Cardiac septum (tissue), 1 donor: ENCODE data around the gene SLC6A5. TPM values are rescaled to one million over a fixed set of nuclear protein-coding genes. Genes with fewer than 3 reads are reported as not detected.
"Not testable (repeated sequence)": the region's sequence is repeated elsewhere in the genome, so short reads cannot be mapped to it uniquely, and the experiment has no call there.

ENCODE experiments used
- DNase-seq: peaks from one replicate; pipeline ENCODE4 v3.0.0-alpha.2; 2020; ENCODE audit warnings: low spot score
- intact Hi-C: fragments of 100-400 bp; cut with DNase I; formaldehyde crosslinking; loops from one replicate; pipeline ENCODE4 v1.14.0; 2022
- long read RNA-seq: library from polyadenylated mRNA; unstranded; transcript quantifications from one replicate; pipeline ENCODE4 v2.0.0, GENCODE V29; 2021
- total RNA-seq: library from RNA; stranded (reverse); fragmentation: NEBNext Ultra II Directional; extraction: Animal tissue kit (Norgen Biotek cat#: 25700); gene quantifications from one replicate; pipeline ENCODE4 v1.2.1, GENCODE V29; 2021
- donor health status: DM: no; HTN: no; CAD: no.

Gene SLC6A5
- not detected for total RNA-seq
- long read RNA-seq, result 0 reads

DNA sequence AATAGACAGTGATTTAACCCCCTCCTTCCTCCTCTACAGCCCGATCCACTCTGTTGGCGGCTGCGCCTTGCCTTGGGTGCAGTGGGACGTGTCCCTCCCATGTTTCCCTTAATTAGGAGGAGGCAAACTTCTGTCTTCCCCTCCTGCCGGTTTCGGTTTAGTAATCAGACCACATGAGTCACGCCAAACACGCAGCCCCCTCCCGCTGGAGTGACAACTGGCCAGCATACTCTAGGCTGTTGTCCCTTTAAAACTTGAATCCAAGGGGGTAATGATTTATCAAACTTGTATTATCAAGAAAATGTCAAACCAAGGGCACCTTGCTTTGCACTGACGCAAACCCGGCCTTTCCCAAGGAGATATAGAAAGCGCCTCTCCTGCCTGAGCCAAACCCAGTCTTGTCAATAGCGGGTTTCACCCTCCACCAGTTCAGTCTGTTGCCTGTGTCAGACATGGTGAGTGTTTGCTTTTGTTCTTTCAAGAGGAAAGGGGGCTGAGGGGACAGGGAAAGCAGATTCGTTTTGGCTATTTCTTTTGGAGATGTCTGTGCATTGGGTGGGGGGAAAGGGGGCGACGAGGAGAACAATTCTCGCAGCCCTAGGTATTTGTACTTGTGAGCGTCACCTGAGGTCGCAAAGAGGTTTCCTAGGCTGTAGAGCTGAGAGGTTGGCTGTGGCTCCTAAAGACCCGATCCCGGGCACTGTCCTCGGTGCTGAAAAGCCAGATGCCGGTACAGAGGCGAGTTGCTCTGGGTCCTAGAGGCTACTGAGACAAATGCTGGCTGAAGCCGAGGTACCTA, at the start of gene SLC6A5:
SLC6A5 (plus strand) TSS at position 388 of the 799 bp plus-strand sequence; CDS start at position 453, 65 bp downstream.
- intact Hi-C loops, result no loop called here
- DNase-seq, result no peak

DNA sequence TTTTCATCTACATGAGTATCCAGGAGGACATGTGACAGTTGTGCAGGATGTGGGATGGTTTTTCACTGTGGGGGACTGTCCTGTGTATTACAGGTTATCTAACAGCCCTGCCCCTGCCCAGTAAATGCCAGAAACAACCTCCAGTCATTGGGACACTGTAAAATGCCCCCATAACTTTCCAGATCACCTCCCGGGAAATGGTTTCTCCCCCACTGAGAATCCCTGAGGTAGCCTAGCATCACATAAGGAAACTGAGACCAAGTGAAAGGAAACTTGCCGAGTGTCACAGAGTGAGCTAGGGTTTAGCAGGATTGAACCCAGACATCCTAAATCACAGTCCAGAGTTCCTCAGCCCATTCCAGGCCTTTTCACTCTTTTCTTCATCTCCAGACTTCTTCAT, 48.3 kb upstream of the SLC6A5 start:
- DNase-seq, result no peak
- intact Hi-C loops, result no loop called here

DNA sequence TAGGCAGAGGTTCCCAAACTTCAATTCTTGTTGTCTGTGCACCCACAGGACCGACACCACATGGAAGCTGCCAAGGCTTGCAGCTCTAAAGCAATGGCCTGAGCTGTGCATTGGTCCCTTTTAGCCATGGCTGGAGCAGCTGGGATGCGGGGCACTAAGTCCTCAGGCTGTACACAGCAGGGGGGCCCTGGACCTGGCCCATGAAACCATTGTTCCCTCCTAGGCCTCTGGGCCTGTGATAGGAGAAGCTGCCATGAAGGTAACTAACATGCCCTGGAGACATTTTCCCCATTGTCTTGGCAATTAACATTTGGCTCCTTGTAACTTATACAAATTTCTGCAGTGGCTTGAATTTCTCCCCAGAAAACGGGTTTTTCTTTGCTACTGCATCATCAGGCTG, 43.6 kb upstream of the SLC6A5 start:
- intact Hi-C loops, result no loop called here
- no peak for DNase-seq

DNA sequence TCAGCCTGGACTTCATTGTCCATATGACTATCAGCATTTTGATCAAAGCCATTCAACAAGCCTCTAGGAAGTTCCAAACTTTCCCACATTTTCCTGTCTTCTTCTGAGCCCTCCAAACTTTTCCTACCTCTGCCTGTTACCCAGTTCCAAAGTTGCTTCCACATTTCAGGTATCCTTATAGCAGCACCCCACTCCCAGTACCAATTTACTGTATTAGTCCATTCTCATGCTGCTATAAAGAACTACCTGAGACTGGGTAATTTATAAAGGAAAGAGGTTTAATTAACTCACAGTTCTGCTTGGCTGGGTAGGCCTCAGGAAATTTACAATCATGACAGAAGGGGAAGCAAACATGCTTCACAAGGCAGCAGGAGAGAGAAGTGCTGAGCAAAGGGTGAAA, 43.0 kb upstream of the SLC6A5 start:
- DNase-seq, intact Hi-C loops: not testable (repeated sequence)

DNA sequence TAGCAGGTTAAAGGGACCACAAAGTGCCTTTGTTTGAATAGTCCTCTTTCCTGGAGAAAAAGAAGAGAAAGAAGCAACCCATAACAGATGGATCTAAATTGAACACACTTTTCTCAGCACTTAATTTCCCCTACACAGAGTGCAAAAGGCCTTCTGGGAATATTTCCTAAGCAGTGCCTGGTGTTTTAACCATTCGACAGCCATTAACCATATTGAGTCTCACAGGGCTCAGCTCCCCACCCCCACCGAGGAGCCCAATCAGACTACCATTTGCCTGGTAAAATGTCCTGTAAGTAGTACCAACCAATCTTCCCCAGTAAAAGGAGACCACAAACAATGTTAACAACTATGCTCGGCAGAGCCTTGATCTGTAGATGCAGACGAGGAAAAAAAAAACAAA, 40.7 kb upstream of the SLC6A5 start:
- no peak for DNase-seq
- intact Hi-C loops, result no loop called here

DNA sequence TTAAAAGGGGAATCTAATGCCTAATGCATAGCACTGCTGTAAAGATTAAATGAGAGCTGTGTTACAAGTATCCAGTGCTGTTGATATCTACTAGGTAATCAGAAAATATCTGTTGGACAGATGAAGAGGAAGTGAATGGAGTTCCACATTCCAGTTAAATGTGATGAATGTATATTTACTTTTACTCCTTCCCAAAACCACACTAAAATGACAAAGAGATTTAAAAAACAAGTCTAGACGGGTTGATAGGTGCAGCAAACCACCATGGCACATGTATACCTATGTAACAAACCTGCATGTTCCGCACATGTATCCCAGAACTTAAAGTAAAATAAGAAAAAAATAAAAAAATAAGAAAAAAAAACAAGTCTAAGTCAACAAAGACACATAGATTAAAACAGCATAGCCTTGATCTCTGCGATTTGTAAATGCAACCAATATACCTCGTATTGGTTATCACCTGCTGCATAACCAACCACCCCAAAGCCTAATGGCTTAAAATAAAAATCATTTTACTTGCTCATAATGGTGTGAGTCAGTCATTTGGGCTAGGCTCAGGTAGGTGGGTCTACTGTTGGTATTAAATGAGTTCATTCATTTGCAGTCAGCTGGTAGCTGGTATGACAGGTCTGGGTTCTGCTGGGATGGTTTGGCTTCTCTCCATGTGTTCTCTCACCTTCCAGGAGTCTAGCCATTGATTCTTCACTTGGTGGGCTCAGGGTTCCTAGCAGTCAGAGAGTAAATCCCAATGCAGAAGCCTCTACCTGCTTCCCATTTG, 39.7 kb upstream of the SLC6A5 start:
- DNase-seq, result no peak
- intact Hi-C loops, result no loop called here

DNA sequence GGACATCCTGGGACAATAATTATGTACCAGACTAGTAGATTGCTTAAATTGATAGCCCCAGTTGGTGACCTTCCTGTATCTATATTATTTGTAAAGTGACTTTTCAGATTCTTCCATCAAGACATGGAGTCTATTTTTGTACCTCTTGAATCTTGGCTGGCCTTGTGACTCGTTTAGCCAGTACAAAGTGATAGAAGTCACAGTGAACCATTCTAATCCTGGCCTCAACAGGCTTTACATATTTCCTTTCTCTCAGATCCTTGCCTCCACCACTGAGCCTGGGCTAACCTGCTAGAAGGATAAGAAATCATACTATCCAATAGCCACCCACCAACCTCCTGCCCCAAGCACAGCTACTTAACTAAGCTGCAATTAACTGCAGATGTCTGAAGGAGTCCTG, 37.5 kb upstream of the SLC6A5 start:
- intact Hi-C loops, result no loop called here

DNA sequence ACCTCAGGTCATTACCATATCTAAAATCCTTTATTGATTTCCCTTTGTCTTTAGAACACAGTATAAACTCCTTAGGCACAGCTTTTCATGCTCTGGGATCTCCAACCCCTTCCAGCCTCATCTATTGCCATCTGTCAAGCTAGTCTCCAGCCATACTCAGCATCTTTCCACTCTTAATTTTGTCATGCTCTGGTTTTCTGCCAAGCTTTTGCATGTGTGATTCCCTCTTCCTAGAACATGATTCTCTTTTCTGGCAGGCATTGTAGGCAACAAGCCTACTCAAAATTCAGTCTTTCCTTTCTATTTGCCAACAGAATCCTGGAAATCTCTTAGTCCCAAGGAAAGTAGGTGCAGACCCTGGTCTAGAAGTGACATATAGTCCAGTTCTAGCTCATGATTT, 35.5 kb upstream of the SLC6A5 start:
- intact Hi-C loops, result no loop called here
- no peak for DNase-seq

More for the DNA sequence above, 37.5 kb upstream of the SLC6A5 start:
- no peak for DNase-seq

DNA sequence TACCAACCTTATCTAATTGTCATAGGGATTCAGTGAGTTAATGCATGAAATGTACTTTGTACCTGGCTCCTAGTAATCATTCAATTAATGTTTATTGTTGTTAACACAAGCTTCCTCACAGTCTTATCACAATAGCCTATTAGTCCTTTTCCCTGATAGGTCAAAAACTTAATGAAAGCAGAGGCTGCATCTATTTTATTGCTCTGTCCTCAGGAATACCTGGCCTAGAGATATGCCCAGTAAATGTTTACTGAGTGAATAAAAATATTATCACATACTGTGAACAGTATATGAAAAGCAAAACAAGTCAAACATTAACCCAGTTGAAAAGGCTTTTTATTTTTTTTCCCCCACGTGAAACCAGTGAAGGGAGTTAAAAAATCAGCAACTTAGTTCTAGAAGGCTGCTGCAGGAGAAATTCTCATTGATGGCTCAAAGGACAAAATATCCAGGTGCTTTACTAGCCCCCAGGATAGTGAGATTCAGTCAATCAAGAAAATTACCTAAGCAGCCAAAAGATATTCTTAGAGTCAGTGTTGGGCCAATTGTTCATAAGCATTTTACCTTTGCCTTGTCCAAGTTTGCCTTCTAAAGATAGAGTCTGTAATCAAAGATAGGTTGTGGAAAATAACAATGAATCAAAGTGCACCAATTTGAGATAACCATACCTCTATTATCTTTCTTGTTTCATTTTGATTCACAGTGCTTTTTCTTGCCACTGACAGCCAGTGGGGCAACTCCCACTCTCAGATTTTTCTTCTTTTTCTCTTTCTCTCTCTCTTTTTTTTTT, 34.4 kb upstream of the SLC6A5 start:
- intact Hi-C loops, result no loop called here
- no peak for DNase-seq

DNA sequence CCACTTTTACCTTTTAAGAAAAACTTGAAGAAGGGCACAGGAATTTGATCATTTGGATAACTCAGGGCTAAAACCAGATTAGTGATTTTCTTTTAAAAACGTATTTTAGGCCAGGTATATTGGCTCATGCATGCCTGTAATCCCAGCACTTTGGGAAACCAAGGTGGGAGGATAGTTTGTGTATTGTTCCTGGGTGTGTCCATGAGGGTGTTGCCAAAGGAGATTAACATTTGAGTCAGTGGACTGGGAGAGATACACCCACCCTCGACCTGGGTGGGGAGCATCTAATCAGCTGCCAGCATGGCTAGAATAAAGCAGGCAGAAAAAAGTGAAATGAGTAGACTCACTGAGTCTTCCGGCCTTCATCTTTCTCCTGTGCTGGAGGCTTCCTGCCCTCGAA, 33.3 kb upstream of the SLC6A5 start:
- DNase-seq, intact Hi-C loops: not testable (repeated sequence)

DNA sequence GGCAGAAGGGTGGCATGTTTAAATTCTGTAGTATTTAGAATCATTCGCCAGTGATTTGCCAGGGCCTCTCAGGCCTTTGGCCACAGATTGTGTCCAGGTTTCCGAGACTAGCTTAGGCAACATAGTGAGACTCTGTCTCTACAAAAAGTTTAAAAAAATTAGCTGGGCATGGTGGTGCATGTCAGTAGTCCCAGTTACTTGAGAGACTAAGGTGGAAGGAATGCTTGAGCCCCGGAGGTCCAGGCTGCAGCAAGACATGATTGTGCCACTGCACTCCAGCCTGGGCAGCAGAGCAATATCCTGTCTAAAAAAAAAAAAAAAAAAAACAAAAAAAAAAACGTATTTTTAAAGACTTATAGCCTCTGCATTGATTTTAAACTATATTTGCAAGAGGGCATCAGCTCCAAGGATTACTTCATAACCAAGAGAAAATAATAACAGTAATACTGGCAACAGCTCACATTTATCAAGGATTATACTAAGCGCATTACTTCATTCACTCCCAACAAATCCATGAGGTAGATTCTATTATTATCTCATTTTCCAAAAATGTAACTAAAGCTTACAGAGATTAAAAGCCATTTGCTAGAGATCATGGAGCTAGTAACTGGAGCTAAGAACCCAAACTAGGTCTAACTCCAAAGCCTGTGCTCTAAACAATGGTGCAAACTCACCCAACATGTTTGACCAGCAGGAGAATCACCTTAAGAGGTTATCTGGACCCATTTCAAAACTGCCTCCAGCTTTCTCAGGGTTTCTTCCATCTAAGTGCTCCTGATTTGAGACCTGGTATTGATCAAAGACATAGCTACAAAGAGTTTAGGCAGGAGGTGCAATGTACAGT, 32.6 kb upstream of the SLC6A5 start:
- intact Hi-C loops, result no loop called here
- DNase-seq, result no peak

DNA sequence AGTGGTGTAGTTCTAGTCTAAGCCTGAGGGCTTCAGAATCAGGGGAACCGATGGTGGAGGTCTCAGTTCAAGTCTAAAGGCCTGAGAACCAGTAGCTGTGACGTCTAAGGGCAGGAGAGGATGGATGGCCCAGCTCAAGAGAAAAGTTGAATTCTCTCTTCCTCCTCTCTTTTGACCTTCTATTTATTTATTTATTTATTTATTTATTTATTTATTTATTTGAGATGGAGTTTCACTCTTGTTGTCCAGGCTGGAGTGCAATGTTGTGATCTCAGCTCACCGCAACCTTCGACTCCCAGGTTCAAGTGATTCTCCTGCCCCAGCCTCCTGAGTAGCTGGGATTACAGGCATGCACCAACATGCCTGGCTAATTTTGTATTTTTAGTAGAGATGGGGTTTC, 19.7 kb upstream of the SLC6A5 start:
- DNase-seq, intact Hi-C loops: not testable (repeated sequence)

DNA sequence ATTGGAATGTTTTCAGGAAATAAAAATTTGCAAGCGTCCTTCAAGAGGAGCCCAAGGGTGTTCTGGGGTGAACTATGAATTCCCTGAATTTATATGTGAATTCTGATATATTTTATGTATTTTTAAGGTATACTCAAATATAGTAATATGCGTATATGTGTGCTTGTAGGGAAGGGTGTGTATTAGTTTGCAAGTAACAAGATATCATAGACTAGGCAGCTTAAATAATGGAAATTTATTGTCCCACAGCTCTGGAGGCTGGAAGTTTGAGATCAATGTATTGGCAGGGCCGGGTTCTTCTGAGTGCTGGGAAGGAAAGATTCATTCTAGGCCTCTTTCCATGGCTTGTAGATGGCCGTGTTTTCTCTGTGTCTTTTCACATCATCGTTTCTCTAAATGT, 16.2 kb upstream of the SLC6A5 start:
- no peak for DNase-seq
- intact Hi-C loops, result no loop called here

DNA sequence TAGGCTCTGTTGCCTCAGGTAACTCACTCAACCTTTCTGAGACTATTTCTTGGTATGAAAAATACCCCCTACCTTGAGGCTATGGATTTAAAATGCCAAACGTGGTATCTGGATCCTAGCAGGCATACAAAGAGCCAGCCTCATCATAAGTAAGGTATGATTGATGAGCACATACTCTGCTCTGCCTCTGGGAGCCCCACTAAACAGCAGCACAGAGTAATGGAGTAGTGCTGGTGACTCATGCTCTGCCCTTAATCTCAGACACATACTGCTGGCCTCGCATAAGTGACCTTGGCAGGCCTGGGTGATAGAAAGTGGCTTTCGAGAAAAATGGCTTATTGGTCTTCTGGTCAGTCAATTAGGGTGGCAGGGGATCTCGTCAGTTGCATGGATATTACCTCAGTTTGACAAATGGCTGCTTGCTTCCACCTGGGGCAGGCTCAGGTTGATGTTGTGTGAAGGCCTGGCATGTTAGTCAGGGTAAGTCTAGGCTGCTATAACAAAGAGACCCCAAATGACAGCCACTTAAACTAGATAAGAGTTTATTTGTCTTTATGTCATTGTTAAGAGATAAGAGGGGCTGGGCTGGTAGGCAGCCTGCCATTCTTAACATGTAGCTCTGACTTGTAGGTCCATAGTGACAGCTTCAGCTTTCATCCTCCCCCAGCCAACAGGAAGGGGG, 15.2 kb upstream of the SLC6A5 start:
- intact Hi-C loops, result no loop called here
- no peak for DNase-seq

DNA sequence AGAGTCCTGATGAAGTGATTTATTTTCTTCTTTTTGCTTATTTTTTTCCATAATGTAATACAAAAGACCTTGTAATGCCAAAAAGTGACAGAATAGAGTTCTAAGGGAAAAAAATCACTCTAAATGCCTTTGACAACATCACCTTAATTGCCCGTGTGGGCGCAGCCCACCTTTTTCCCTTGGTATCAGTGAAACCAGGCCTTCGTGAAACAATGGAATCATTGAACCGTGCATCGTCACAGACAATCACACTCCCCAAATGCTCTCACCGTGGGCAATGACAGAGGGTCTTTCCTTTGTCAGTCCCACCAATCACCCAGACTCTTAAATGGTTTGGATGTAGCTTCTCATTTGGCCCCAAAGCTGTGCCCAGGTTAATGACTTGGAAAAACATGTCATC, 9.6 kb upstream of the SLC6A5 start:
- no peak for DNase-seq
- intact Hi-C loops, result no loop called here

DNA sequence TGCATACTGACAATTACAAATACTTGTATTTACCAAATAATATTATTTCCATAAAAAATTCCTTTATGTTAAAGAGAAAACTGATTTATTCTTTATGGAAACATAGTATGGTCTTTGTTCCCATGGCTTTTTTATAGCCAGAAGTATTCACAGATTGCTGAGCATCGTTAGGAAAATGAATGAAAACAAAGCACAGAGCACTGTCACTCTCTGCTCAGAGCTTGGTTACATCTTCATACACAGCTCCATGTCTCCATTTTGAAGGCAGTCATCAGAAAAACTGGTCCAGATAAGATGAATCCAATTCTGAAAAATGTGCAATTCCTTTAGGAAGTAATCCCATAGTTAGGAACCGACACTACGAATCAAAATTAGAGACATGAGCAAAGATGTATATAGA, 9.0 kb upstream of the SLC6A5 start:
- intact Hi-C loops, result no loop called here
- no peak for DNase-seq

DNA sequence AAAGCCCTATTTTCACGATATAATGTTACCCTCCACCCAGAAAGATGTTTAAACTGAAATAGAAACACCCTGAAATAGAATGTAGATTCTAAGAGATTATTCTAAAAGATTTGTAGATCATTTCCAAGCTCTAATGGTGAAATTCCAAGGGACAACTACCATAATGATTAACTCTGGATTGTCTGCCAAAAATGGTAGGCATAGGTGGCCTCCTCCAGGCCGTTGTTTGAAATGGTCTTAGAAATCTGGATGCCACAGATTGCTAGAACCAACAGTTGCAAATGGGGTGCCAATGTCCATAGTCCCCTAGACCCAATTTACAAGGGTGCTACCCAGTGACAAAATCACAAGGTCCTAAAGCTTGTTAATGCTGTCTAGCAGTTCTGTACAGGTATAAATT, 6.7 kb upstream of the SLC6A5 start:
- no peak for DNase-seq
- intact Hi-C loops, result no loop called here

DNA sequence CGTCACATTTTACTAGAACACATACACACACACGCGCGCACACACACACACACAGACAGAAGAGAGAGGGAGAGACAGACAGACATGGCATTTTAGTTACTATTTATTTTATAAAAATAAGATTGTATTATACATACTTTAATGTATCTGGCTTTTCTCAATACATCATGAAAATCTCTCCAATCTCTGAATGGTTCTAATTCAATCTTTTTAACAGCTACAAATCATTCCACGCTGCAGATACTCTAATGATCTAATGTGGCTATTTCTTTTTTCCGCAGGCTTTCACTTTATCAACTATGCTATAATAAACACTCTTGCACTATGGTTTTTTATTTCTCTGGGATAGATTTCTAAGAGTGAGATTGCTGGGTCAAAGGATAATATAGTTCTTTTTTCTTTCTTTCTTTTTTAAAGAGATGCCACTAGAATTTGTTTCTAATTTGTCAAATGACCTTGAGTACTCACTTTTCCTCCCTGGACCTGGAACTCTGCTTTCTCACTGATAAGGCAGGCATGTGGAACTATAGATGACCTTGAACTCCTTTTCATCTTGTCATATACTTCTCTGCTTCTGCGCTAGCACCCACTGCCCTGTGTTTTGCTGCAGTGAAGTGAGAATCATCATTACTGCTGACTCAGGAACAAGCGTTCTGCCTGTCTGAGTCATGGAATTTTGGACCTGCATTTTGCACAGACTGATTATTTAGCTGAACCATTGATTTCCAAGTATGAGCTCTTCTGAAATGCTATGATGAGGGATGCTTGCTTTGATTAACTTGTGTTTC, 4.9 kb upstream of the SLC6A5 start:
- intact Hi-C loops, result no loop called here
- DNase-seq, result no peak
